A673 (cell line): ENCODE measurements around the gene ZNF737. TPM values are rescaled to one million over a fixed set of nuclear protein-coding genes. Genes with fewer than 3 reads are reported as not detected.
"Not testable (repeated sequence)": the region's sequence is repeated elsewhere in the genome, so short reads cannot be mapped to it uniquely, and the experiment has no call there.

Source experiments
- Bru-seq: library from RNA; stranded (reverse); fragments of 400-500 nt; gene quantifications from one replicate; lab custom pipeline; 2021; lab: Mats Ljungman, UMichigan
- BruChase-seq, 2 experiments: library from RNA; stranded (reverse); fragments of 400-500 nt; gene quantifications; one replicate each; lab custom pipeline; 2021; lab: Mats Ljungman, UMichigan
- BruUV-seq: library from RNA; stranded (reverse); fragments of 400-500 nt; replicated peaks from 2 replicates; lab custom pipeline; 2021; lab: Mats Ljungman, UMichigan
- CTCF ChIA-PET: fragments of 300-600 bp; sonication (Branson Sonifier 250); formaldehyde crosslinking; loops from one replicate; lab custom pipeline; 2022; ENCODE audit warnings: antibody characterized with exemption; lab: Charles Lee
- POLR2A ChIA-PET: fragments of 300-600 bp; sonication (Branson Sonifier 250); formaldehyde crosslinking; loops from one replicate; lab custom pipeline; 2022; ENCODE audit warnings: antibody characterized with exemption; ENCODE audit not compliant: low non-redundant PET; lab: Charles Lee
- DNase-seq: peaks from one replicate; pipeline ENCODE4 v3.0.0-alpha.2; 2015; ENCODE audit warnings: low spot score
- H3K27ac ChIP-seq: fragments of 200-600 bp; sonication (generic); 2 replicates; pipeline ENCODE4 v1.5.1; 2016; ENCODE audit warnings: mixed run types, low read depth, mild to moderate bottlenecking, mixed read lengths, antibody characterized with exemption, low read length; ENCODE audit not compliant: poor library complexity, severe bottlenecking
- H3K27me3 ChIP-seq: fragments of 200-600 bp; sonication (generic); replicated peaks from 2 replicates; pipeline ENCODE4 v1.6.1; 2017; ENCODE audit warnings: mixed run types, low read depth, mild to moderate bottlenecking, mixed read lengths, antibody characterized with exemption, low read length; ENCODE audit not compliant: insufficient read depth, poor library complexity
- H3K36me3 ChIP-seq: fragments of 200-600 bp; sonication (generic); 2 replicates; pipeline ENCODE4 v1.6.1; 2016; ENCODE audit warnings: mixed run types, mild to moderate bottlenecking, mixed read lengths, antibody characterized with exemption, low read length; ENCODE audit not compliant: insufficient read depth, poor library complexity, severe bottlenecking
- H3K4me1 ChIP-seq: fragments of 200-600 bp; sonication (generic); 2 replicates; pipeline ENCODE4 v1.6.1; 2017; ENCODE audit warnings: mixed run types, mild to moderate bottlenecking, mixed read lengths, antibody characterized with exemption, low read length; ENCODE audit not compliant: insufficient read depth, poor library complexity, severe bottlenecking
- H3K4me3 ChIP-seq: fragments of 200-600 bp; sonication (generic); 2 replicates; pipeline ENCODE4 v1.5.1; 2016; ENCODE audit warnings: low read depth, mixed run types, mild to moderate bottlenecking, mixed read lengths, low read length; ENCODE audit not compliant: poor library complexity, severe bottlenecking
- H3K9me3 ChIP-seq: fragments of 200-600 bp; sonication (generic); 2 replicates; pipeline ENCODE4 v1.6.1; 2016; ENCODE audit warnings: mixed run types, low read depth, mild to moderate bottlenecking, mixed read lengths, antibody characterized with exemption, low read length; ENCODE audit not compliant: poor library complexity, severe bottlenecking
- EZH2 ChIP-seq: fragments of 200-600 bp; sonication (generic); IDR thresholded peaks from 2 replicates; pipeline ENCODE4 v1.6.1; 2017; ENCODE audit warnings: borderline replicate concordance, low read depth, mild to moderate bottlenecking, mixed read lengths, antibody characterized with exemption, low read length; ENCODE audit not compliant: poor library complexity, severe bottlenecking
- intact Hi-C: fragments of 100-400 bp; cut with micrococcal nuclease; formaldehyde crosslinking; loops from one replicate; pipeline ENCODE4 v1.10.0; 2022; ENCODE audit not compliant: unreplicated experiment
- long read RNA-seq: library from polyadenylated mRNA; stranded (forward); transcript quantifications from one replicate; pipeline ENCODE4 v2.0.0, GENCODE V29; 2022
- total RNA-seq: library from RNA; stranded (reverse); gene quantifications from 2 replicates; pipeline ENCODE4 v1.2.3, GENCODE V29; 2021
- TF ChIP-seq, protein P1 (sequence below): fragments of 300-800, 200-600 bp; sonication (generic); conservative IDR thresholded peaks from 2 replicates; pipeline ENCODE4 v1.5.1; 2017; ENCODE audit warnings: low read depth, mild to moderate bottlenecking, antibody characterized with exemption, low read length, moderate library complexity, mixed read lengths

ZNF737 gene
- total RNA-seq: 2.0 and 2.7 TPM in 2 replicates
- Bru-seq, nascent RNA: percentile 56 among the genes with signal in this experiment
- percentile 52 among the genes with signal in this experiment for BruChase-seq, experiment 1, labeled RNA remaining after a 2-hour chase
- percentile 45 among the genes with signal in this experiment for BruChase-seq, experiment 2, labeled RNA remaining after a 6-hour chase
- long read RNA-seq, partial matches to known transcripts: 0 of 3 reads
- long read RNA-seq, other reads (novel, unspliced or antisense): 1 of 3 reads

- H3K36me3 ChIP-seq: no peaks in the 10 kb centered on the region
- H3K4me3 ChIP-seq: peak within 1 kb of the TSS; percentile 35
- intact Hi-C loops: no loop called here
- H3K27ac ChIP-seq: no peak within 1 kb of the TSS
- peaks cover 5% of the 10 kb centered on the region for H3K9me3 ChIP-seq
- no peaks in the 10 kb centered on the region for H3K27me3 ChIP-seq
- ChIA-PET CTCF (no interaction called here), POLR2A (no interaction called here)
- BruUV-seq: TSS peak; percentile 48
- no peaks in the 10 kb centered on the region for H3K4me1 ChIP-seq
- DNase-seq: peak; percentile 70
- TF ChIP-seq EZH2: no peak
- TF ChIP-seq, protein P1, sequence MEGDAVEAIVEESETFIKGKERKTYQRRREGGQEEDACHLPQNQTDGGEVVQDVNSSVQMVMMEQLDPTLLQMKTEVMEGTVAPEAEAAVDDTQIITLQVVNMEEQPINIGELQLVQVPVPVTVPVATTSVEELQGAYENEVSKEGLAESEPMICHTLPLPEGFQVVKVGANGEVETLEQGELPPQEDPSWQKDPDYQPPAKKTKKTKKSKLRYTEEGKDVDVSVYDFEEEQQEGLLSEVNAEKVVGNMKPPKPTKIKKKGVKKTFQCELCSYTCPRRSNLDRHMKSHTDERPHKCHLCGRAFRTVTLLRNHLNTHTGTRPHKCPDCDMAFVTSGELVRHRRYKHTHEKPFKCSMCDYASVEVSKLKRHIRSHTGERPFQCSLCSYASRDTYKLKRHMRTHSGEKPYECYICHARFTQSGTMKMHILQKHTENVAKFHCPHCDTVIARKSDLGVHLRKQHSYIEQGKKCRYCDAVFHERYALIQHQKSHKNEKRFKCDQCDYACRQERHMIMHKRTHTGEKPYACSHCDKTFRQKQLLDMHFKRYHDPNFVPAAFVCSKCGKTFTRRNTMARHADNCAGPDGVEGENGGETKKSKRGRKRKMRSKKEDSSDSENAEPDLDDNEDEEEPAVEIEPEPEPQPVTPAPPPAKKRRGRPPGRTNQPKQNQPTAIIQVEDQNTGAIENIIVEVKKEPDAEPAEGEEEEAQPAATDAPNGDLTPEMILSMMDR: no peak
Observed at GRCh38 chr19:20565321-20566018, at the start of gene ZNF737. Gene ZNF737 (minus strand): TSS chr19:20565781. CDS start chr19:20565640, 141 bp downstream.

- DNase-seq, H3K27ac ChIP-seq, BruUV-seq, H3K4me3 ChIP-seq, H3K36me3 ChIP-seq, H3K27me3 ChIP-seq, POLR2A ChIA-PET, intact Hi-C loops, H3K4me1 ChIP-seq, CTCF ChIA-PET: not testable (repeated sequence)
- H3K9me3 ChIP-seq: peaks cover 36% of the 10 kb centered on the region
Observed at GRCh38 chr19:20614971-20615370, 49.4 kb upstream of the ZNF737 start.

DNA sequence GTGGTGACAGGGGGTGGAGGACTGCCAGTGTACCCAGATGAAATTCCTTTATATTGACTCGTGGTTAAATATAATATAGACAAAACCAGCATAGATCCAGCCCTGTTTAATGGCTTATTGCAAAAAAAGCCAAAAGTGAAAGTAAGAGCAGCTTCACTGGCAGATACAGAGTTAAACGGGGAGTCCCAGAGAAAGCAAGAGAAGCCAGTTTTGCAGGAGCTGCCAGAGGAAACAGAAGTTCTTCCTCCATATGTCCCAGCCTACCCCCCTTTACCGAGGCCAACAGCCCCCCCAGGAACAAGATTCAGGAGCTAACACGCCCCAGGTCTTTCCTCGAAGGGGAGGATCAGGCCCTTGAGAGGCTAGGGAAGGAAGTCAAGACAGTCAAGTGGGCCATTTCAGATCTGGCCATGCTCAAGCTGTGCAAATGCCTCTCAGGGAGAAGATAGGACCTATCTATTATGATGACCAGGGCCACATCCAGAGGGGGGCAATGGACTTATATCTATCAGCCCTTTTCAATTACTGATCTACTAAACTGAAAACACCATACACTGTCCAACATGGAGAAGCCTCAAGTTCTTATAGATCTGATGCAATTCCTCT, 47.2 kb upstream of the ZNF737 start:
- TF ChIP-seq EZH2: no peak
- TF ChIP-seq, protein P1: no peak
- POLR2A ChIA-PET: no interaction called here
- no TSS peak for BruUV-seq
- H3K27me3 ChIP-seq: no peaks in the 10 kb centered on the region
- no peak overlapping the region for H3K4me3 ChIP-seq
- H3K9me3 ChIP-seq: peaks cover 42% of the 10 kb centered on the region
- intact Hi-C loops: no loop called here
- H3K36me3 ChIP-seq: no peaks in the 10 kb centered on the region
- H3K4me1 ChIP-seq: no peaks in the 10 kb centered on the region
- no peak overlapping the region for H3K27ac ChIP-seq
- CTCF ChIA-PET: no interaction called here
- DNase-seq: no peak
